ENCODE data around the gene CAMK2B.

Gene CAMK2B

DNA sequence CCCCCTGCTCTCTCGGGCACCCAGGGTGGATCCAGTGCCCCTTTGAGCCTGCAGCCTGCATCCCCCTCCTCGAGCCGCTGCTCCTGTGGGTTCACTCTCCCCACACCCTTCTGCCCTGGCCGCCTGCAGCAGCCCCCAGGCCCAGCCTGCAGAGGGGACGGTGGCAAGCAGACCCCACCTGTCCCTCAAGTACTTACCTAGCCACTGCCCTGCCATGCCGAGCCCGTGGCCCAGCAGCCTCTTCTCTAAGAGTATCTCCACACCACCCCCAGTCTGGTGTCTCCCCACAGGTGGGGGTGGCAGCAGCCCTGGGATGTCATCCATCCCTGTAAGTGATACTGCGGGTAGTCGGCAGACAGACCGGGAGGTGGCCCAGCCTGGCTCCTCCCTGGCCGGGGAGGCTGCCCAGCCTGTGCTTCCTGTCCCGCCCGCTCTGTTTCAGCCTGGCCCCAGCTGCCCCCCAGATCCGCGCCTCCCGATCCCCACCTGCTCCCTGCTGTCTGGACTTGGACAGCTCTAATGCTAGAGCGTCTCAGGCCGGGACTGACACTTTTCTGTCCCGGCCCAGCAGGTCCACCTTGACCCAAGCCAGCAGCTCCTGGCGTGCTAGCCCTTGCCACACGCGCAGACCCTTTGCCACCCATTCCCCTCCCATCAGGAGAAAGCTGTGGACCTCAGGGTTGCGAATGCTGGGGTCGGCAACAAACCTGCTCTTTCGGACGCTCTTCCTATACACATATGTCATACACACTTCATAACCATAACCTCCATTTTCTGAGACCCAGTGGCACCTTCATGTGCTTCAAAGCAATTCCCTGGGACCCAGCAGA is 99.6 kb downstream of the CAMK2B start:
- DNase-seq = no peak

DNA sequence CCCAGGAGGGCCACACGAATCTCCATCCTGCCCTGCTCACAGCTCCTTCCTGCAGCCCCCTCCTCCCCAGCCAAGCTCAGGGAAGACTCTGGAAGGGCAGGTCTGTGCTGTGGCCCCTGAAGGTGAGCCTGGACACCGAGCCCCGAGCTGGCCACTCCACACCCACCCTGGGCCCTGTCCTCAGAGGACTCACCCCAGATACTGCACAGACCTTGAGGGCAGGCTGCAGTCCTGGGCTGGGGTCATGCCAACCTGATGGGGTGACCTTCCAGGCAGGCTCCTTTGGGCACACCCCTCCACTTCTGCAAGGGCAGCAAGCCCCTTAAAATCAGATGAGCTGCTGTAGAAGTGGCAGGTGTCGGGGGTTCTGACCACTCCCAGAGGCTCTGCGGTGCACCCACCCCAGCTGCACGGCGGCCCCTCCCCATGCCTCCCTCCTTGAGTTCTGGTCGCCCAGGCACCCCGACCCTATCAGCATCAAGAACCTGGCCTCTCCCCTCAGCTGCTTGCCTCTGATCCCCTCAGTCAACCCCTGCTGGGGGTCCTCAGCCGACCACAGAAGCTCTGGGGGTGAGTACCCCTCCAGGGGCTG is 100.3 kb downstream of the CAMK2B start:
- DNase-seq = no peak

DNA sequence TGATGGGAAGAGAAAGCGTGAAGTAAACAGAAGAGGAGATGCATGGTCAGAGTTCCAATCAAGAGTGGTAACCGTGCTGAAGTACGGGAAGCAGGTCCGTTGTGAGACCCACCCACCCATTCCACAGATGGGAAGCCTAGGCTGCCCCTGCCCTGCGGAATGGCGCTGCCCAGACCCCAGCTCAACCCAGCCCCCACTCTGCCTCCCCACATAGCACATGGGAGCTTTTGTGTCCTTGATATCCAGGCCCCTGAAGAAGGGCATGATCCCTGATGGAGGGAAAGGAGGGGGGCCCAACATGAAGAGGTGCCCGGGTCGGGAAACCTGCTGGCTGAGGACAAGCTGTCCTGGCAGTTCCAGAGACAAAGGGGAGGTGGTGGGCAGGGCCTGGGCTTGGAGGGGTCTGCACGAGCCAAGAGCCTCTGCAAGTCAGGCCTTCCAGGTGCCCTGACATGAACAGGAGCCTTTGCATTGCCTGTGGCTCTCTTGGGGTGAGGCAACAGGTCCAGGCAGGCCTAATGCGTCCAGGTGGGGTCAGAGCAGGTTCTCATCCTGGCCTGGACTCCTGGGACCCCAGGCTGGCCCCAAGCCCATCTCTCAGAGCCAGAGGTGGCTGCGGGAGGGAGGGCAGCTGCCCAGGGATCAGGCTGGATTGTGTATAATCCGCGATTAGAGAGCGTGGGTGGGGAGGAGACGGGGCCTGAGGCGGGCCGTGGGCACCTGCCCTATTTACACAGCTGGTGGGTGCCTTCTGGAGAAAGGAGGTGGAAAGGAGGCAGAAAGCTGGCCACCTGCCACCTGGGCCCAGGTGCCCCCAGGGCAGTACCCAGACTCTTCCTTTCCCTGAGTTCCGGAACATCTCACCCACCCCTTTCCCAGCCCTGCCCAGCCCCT is 101.1 kb downstream of the CAMK2B start:
- no peak for DNase-seq

DNA sequence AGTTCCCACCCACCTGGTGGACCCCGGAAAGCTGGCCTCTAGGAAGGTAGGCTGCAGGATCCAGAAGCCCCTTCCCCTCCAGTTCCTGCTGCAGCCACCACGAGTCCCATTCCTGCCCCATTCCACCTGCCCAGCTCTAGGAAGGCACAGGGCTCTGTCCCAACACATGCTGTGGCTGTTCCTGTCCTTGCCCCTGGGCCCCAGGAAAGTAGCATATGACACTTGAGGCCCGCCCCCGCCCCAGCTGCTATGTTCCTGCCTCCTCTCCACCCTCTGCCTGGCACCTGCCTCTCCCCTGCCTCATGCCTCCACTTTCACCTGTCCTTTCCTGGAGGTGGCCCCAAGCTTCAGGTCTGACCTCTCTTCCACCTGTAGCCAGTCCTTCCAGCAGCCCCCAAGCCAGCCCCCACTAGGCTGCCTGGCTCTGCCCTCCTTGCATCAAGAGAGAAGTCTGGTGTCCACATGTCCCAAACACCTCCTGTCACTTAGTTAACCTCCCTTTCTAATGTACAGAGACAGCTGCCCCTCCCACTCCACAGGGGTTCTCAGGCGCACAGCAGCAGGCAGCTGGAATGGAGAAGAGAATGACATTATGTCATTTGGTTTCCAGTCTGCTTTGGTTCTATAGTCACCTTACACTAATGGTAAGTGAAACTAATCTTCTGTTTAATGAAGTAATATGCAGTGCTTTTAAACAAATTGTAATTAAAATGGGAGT is 101.9 kb downstream of the CAMK2B start:
- DNase-seq = no peak

GRCh38 chr7:44222776-44223261 is 102.6 kb downstream of the CAMK2B start:
- DNase-seq = no peak

DNA sequence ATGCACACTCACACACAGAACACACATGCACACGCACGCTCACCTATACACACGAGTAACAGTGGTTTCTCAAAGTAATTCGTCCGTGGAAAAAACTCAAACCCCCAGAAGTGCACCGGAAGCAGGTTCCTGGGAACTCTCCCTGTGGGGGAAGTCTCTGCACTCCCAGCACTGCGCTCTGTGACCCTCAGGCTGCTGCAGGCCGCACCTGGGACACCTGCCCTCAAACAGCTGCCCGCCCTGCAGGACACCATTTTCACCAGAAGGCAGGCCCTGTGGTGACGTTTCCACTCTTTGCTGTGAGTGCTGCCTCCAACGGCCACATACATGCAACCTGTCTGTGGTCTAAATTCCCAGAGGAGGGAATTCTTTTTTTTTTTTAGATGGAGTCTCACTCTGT is 103.3 kb downstream of the CAMK2B start:
- no peak for DNase-seq

- DNase-seq = no peak
These were observed 104.1 kb downstream of the CAMK2B start for GRCh38 chr7:44221231-44221791.

GRCh38 chr7:44220358-44221112 is 104.9 kb downstream of the CAMK2B start:
- no peak for DNase-seq

- peak; percentile 10 for DNase-seq
These were observed 105.4 kb downstream of the CAMK2B start for GRCh38 chr7:44220046-44220357.

- DNase-seq = no peak
These were observed 105.9 kb downstream of the CAMK2B start for GRCh38 chr7:44219371-44220045.

DNA sequence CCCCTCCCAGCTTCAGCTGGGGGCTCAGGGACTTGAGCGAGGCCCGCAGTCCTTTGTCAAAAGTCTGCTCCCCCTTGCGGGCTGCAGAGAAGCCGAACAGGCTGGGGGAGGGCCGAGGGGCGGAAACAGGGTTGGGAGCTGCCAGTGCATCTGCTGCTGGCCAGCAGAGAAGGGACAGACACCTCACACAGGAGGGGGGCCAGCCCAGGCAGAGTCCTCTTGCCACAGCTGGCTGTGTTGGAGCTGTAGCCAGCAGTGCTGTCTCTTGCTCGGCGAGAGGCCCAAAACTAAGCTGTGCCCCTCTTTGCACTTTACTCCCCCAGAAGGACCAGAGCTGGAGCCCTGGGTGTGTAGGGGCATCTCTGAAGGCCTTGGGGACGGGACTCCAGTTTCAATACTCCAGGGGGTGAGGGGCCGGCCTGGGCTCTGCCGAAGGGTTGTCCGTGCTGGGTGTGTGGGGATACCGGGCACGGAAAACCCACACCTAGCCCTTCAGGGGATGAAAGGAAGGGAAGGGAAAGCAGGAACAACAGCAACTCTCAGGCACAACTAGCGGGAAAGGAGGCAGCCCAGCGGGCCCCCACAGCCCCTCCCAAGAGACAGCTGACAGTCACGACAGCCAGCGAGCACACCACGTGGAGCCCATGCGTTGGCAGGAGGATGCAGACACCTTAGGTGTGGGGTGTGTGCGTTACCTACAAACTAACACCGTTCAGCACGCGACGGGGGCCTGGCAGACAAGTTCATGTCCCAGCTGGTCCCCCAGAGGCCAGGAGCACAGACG is 106.8 kb downstream of the CAMK2B start:
- DNase-seq = no peak

- DNase-seq = no peak
These were observed 107.5 kb downstream of the CAMK2B start for GRCh38 chr7:44217852-44218402.

GRCh38 chr7:44217223-44217714 is 108.1 kb downstream of the CAMK2B start:
- DNase-seq = no peak

DNA sequence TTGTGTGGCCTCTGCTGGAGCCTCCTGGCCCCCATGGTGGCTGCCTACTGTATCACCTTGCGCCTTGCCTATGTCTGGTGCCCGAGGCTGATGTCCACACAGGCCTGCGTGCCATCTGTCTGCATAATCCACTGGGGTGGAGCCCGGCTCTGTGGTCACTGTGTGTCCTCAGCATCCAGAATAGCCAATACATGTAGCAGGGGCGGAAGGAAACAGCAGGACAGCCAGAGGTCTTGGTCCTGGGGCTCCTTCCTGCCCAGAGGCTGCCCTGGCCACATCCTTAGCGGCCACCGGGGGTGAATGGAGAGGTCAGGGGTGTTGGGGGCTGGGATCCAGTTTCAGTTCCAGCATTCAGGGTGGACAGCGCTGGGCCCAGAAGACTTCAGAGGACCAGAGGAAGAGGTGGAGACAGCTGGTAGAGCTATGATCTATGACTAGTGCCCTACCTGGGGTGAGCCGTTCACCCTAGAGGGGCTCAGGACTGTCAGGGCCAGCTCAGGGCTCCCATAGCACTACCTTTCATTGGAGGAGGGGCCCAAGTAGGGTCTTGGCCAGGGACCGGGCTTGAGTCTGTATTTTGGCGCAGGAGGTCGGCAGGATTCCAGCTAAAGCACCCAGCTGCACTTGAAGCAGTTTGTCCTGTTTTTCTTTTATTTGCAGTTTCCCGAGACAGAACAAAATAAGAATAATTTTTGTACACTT is 108.7 kb downstream of the CAMK2B start:
- peak; percentile 3 for DNase-seq

GRCh38 chr7:44216019-44216418 is 109.4 kb downstream of the CAMK2B start:
- no peak for DNase-seq

- DNase-seq = no peak
These were observed 109.9 kb downstream of the CAMK2B start for GRCh38 chr7:44215531-44215930.

- DNase-seq = no peak
These were observed 111.5 kb downstream of the CAMK2B start for GRCh38 chr7:44213877-44214388.

- peak; percentile 4 for DNase-seq
These were observed 112.1 kb downstream of the CAMK2B start for GRCh38 chr7:44213206-44213876.
